HEK293 (cell line): ENCODE measurements around the gene KRTAP5-2.

ENCODE experiments used
- CTCF ChIA-PET: fragments of 350-600 bp; formaldehyde crosslinking; extraction: SDS; loops from one replicate; lab custom pipeline; 2021; ENCODE audit warnings: antibody characterized with exemption; lab: Yijun Ruan, JAX
- POLR2A ChIA-PET: fragments of 300-600 bp; formaldehyde crosslinking; extraction: SDS; loops from one replicate; lab custom pipeline; 2020; ENCODE audit warnings: antibody characterized with exemption, inconsistent platforms; lab: Yijun Ruan, JAX
- H3K27ac ChIP-seq: fragments of 200-500 bp; sonication (Bioruptor generic); 2 replicates; pipeline ENCODE4 v1.5.1; 2014; ENCODE audit warnings: low read depth, low read length, control low read depth, inconsistent platforms; ENCODE audit errors: extremely low read depth
- H3K36me3 ChIP-seq, 2 experiments: fragments of 200-500 bp in 1 of 2; sonication (Bioruptor generic) in 1 of 2; 1 replicate in 1 of 2; 2 replicates in 1 of 2; pipeline ENCODE4 v1.5.1; 2014 to 2017; ENCODE audit warnings: inconsistent platforms in 2 of 2, low read length in 2 of 2; ENCODE audit not compliant: control insufficient read depth in 2 of 2, insufficient read depth in 1 of 2
- H3K4me1 ChIP-seq: fragments of 200-500 bp; sonication (Bioruptor generic); 2 replicates; pipeline ENCODE4 v1.5.1; 2014; ENCODE audit warnings: mild to moderate bottlenecking, low read length, inconsistent platforms; ENCODE audit not compliant: control insufficient read depth, insufficient read depth
- H3K4me3 ChIP-seq: 2 replicates; pipeline ENCODE4 v1.5.1; 2011; ENCODE audit warnings: low read depth, mild to moderate bottlenecking, control low read depth, low read length, moderate library complexity
- H3K9me3 ChIP-seq: fragments of 200-500 bp; sonication (Bioruptor generic); 2 replicates; pipeline ENCODE4 v1.5.1; 2014; ENCODE audit warnings: low read depth, low read length, inconsistent platforms; ENCODE audit not compliant: control insufficient read depth, insufficient read depth
- GLIS1 ChIP-seq: fragments of 450-650 bp; formaldehyde crosslinking; IDR thresholded peaks from 2 replicates; pipeline ENCODE4 v1.5.1; 2016; ENCODE audit warnings: missing biosample characterization, missing genetic modification characterization
- GLIS2 ChIP-seq: fragments of 450-650 bp; formaldehyde crosslinking; IDR thresholded peaks from 2 replicates; pipeline ENCODE4 v1.5.1; 2016; ENCODE audit warnings: missing biosample characterization, missing genetic modification characterization
- IKZF3 ChIP-seq: fragments of 450-650 bp; IDR thresholded peaks from 2 replicates; pipeline ENCODE4 v1.5.0; 2018; ENCODE audit warnings: missing biosample characterization, mild to moderate bottlenecking, missing genetic modification characterization, moderate library complexity
- OSR2 ChIP-seq: fragments of 450-650 bp; formaldehyde crosslinking; IDR thresholded peaks from 2 replicates; pipeline ENCODE4 v1.5.1; 2016; ENCODE audit warnings: missing biosample characterization, missing genetic modification characterization
- PATZ1 ChIP-seq: fragments of 450-650 bp; formaldehyde crosslinking; IDR thresholded peaks from 2 replicates; pipeline ENCODE4 v1.5.1; 2016; ENCODE audit warnings: missing biosample characterization, missing genetic modification characterization
- REST ChIP-seq: fragments of 450-650 bp; formaldehyde crosslinking; IDR thresholded peaks from 2 replicates; pipeline ENCODE4 v1.5.1; 2016; ENCODE audit warnings: missing biosample characterization, missing genetic modification characterization
- ZNF146 ChIP-seq: fragments of 450-650 bp; formaldehyde crosslinking; IDR thresholded peaks from 2 replicates; pipeline ENCODE4 v1.5.1; 2016; ENCODE audit warnings: missing biosample characterization, missing genetic modification characterization
- ZNF660 ChIP-seq: fragments of 450-650 bp; IDR thresholded peaks from 2 replicates; pipeline ENCODE4 v1.5.1; 2018; ENCODE audit warnings: missing biosample characterization, mild to moderate bottlenecking, missing genetic modification characterization
- ZSCAN4 ChIP-seq: fragments of 450-650 bp; formaldehyde crosslinking; IDR thresholded peaks from 2 replicates; pipeline ENCODE4 v1.5.1; 2017; ENCODE audit warnings: missing biosample characterization, missing genetic modification characterization
- ZSCAN5A ChIP-seq: fragments of 450-650 bp; formaldehyde crosslinking; IDR thresholded peaks from 2 replicates; pipeline ENCODE4 v1.5.1; 2016; ENCODE audit warnings: missing biosample characterization, missing genetic modification characterization

KRTAP5-2 gene

GRCh38 chr11:1567721-1568100, 30.4 kb downstream of the KRTAP5-2 start:
- POLR2A ChIA-PET, result interaction anchor here (0.6 kb wide), 1 partner anchor 10 kb away, joined by 5 read pairs; no protein-coding TSS in a partner anchor
- H3K4me1 ChIP-seq, result no peaks in the 10 kb centered on the region; the same call in 1 of the 2 replicates
- H3K36me3 ChIP-seq, result peaks cover 0 to 20% of the 10 kb centered on the region in 2 experiments; a peak in 1 of 3 replicates
- H3K9me3 ChIP-seq, result no peaks in the 10 kb centered on the region
- no peak for TF ChIP-seq ZSCAN4 (tag by site-specific recombination)
- 0 out of 2 replicates have a peak, but pooled peaks have one; percentile 14 for TF ChIP-seq IKZF3 (tag by site-specific recombination)
- TF ChIP-seq, all 188 proteins: peak for 1
- Histone ChIP-seq H3K4me3 (no peak overlapping the region), H3K27ac (no peak overlapping the region)
- CTCF ChIA-PET, result interaction anchor here (0.5 to 1.7 kb wide), 6 partner anchors 10 to 449 kb away, joined by 3 to 12 read pairs (median 4); no protein-coding TSS in a partner anchor

- H3K9me3 ChIP-seq, result no peaks in the 10 kb centered on the region
- H3K36me3 ChIP-seq, result peaks cover 0 to 26% of the 10 kb centered on the region in 2 experiments; a peak in 1 of 3 replicates
- H3K27ac ChIP-seq, result no peak overlapping the region
- POLR2A ChIA-PET, result no interaction called here
- TF ChIP-seq ZNF146 (tag by site-specific recombination) (no peak), ZSCAN5A (tag by site-specific recombination) (no peak), REST (tag by site-specific recombination) (no peak), GLIS2 (tag by site-specific recombination) (peak; percentile 35; the same call in 1 of the 2 replicates), OSR2 (tag by site-specific recombination) (0 out of 2 replicates have a peak, but pooled peaks have one; percentile 30), PATZ1 (tag by site-specific recombination) (peak; percentile 25; the same call in 1 of the 2 replicates), ZNF660 (tag by site-specific recombination) (no peak), GLIS1 (peak; percentile 33)
- CTCF ChIA-PET, result interaction anchor here (0.5 to 1.7 kb wide), 6 partner anchors 11 to 448 kb away, joined by 4 to 12 read pairs (median 4); no protein-coding TSS in a partner anchor
- no peak overlapping the region for H3K4me3 ChIP-seq
- H3K4me1 ChIP-seq, result no peaks in the 10 kb centered on the region; the same call in 1 of the 2 replicates
Observed at GRCh38 chr11:1567052-1567720, 30.9 kb downstream of the KRTAP5-2 start.
